Mammary epithelial cell (primary cell): ENCODE results near the gene THRB.

ENCODE experiments used
- EZH2 ChIP-seq: IDR thresholded peaks from 2 replicates; pipeline ENCODE4 v1.6.1; 2012; ENCODE audit warnings: low read length, inconsistent platforms, borderline replicate concordance
- TF ChIP-seq, protein P1 (sequence below), 2 donors: IDR thresholded peaks in 1 of 2; conservative IDR thresholded peaks in 1 of 2; 2 replicates each; pipeline ENCODE4 v1.5.1; 2011 to 2012; ENCODE audit warnings: inconsistent platforms in 2 of 2, low read length in 2 of 2, mild to moderate bottlenecking in 2 of 2, control low read depth in 1 of 2, low read depth in 1 of 2; ENCODE audit not compliant: insufficient read depth in 1 of 2; ENCODE audit errors: extremely low read depth in 1 of 2

DNA sequence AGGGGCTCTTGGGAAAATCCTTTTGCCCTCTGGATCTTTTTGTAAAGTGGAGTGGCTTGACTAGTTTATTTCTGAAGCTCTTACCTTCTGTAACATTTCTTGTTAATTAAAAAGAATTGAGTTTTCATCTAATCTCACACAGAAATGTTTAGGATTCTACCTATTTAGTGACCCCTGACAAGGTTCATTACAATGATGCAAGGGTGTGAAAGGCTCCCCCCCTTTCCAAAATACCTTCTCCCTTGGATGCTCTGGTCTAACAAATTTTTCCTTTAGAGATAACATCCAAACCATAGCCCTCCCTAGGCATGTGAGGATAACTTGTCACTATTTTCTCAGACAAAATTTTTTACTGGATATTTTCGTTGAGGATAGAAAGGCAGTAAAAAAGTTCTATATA, 223.9 kb downstream of the THRB start:
- TF ChIP-seq, protein P1, sequence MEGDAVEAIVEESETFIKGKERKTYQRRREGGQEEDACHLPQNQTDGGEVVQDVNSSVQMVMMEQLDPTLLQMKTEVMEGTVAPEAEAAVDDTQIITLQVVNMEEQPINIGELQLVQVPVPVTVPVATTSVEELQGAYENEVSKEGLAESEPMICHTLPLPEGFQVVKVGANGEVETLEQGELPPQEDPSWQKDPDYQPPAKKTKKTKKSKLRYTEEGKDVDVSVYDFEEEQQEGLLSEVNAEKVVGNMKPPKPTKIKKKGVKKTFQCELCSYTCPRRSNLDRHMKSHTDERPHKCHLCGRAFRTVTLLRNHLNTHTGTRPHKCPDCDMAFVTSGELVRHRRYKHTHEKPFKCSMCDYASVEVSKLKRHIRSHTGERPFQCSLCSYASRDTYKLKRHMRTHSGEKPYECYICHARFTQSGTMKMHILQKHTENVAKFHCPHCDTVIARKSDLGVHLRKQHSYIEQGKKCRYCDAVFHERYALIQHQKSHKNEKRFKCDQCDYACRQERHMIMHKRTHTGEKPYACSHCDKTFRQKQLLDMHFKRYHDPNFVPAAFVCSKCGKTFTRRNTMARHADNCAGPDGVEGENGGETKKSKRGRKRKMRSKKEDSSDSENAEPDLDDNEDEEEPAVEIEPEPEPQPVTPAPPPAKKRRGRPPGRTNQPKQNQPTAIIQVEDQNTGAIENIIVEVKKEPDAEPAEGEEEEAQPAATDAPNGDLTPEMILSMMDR (conservative IDR thresholded peaks at IDR 0.05 in 1 of 2, IDR thresholded peaks at IDR 0.05 in 1 of 2; ENCODE audit: extremely low read depth in 1 of 2, insufficient read depth in 1 of 2, low read depth in 1 of 2, low read length in 2 of 2) = no peak
- no peak for TF ChIP-seq EZH2
